ENCODE data around the gene RFX6.

The RFX6 gene

DNA sequence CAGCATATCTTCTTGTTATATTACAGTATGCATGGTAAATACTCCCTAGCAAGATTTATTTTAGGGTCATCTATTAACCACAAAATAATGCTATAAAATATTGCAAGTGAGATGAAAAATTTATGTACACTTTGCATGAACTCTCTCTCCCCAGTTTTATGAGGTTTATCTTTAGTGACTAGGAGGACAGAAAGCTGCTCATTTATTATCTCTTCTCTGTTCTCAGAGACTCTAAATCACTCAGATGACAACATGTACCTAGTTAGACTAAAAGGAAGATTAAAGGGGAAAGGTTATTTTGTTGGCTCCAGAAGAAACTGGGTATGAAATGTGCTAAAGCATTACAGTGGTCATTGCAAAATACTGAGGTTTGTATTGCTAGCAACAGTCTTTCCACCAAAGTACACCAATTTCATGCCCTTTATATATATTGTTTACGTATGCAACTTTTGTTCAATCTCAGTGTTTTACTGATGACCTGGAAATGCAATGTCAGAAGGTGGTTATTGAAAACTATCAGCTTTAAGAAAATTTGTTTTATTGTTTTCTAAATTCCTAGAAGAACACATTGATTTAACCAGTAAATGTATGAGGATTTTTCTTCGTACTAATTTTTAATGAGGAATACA, 11.8 kb downstream of the RFX6 start:
- FAIRE-seq: no peak
- no peak for DNase-seq (ENCODE audit: low spot score)

DNA sequence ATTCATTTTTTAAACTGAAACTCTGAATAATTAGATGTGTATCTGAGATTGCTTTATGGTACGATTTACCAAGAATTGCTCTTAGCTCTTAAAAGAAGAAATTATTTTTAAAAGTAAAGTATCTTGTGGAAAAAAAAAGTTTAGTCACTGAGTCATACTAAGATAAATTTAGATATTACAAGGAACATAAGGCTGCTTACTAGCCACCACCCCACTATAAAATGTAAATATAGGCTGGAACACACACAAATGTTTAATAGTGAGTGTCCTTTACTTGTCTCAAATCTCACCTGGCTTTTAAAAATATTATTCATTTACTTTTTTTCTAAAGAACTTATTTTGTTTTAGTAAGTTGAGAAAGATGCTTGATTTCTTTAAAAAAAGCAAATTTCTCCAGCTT, 17.6 kb downstream of the RFX6 start:
- FAIRE-seq (no peak), DNase-seq (ENCODE audit: low spot score) (no peak)

DNA sequence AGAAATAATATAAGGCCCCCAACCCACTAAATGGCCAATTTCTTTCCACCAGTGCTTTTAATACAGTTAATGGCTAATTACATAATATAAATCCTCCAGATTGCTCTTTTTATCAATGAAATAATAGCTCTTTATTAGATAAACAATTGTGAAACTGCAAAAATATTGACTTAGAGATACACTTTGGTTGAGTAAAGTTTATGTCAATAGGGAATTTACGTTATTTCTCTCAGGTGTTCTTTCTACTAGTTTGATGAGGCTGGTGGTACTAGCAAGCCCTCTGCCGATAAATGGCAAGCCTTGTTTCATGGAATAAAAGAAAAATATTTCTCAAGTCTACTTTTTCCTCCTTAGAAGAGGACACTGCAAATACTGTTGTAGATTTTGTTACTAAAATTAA, 18.9 kb downstream of the RFX6 start:
- FAIRE-seq: no peak
- no peak for DNase-seq (ENCODE audit: low spot score)

DNA sequence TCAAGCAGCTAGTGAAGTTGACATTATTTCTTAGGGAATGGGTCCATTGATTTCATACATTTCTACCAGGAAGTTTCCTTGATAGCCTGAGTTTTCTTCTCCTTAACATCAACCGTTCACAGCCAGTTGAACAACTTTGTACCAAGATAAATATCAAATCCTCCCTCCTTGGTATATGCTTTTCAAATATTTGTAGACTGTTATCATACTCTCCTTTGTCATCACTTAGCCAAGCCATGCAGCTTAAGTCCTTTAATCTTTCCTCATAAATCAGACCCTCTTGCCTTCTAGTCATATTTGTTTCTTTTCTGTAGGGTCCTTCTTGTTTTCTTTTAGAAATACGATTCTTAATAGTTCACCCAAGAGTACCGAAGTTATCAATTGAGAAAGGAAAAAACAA, 25.6 kb downstream of the RFX6 start:
- no peak for DNase-seq (ENCODE audit: low spot score)
- no peak for FAIRE-seq

DNA sequence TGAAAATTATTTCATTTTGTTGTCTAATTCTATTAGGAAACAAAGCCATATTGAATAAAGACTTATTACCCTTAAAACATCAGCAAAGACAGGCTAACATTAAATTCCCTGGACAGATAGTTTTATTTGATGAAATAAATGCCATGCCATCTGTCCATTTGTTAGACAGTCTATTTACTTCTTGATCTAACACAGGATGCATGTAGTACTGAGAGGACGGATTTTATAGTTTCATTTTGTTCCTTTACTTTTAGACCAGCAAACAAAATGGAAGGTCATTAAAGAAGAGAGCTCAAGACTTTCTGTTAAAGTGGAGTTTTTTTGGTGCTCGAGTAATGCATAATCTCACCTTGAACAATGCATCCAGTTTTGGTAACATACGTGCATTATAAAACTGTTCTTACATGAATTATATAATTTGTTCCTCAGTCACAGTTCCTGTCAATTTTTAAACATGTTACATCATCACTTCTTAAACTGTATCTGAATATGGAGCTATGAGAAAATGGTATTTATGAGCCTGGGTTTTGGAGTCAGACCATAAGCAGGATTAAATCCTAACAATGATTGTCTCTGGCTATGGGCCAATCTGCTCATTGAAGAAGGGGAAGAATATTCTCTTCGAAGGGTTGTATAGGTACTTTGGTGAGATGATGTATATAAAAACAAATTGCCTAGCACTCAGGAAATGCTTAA, 46.0 kb downstream of the RFX6 start:
- FAIRE-seq (no peak), DNase-seq (ENCODE audit: low spot score) (no peak)

- FAIRE-seq (no peak), DNase-seq (ENCODE audit: low spot score) (no peak)
Observed at GRCh38 chr6:116924245-116924644, 47.2 kb downstream of the RFX6 start.

- FAIRE-seq (no peak), DNase-seq (ENCODE audit: low spot score) (no peak)
Observed at GRCh38 chr6:116925088-116925794, 48.2 kb downstream of the RFX6 start.

DNA sequence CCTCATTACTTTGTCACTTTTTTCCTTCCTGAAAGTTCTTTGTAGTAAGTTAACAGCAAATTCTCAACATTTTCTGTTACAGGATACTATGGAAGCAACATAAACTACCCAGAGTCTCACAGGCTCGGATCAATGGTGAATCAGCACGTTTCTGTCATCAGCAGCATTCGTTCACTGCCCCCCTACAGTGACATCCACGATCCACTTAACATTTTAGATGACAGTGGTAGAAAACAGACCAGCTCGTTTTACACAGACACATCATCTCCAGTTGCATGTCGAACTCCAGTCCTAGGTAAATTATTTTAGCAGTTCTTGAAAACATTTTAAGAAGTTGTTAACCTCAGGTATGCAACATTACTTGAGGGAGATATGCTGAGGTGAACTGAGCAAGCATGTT, 51.6 kb downstream of the RFX6 start:
- no peak for DNase-seq (ENCODE audit: low spot score)
- FAIRE-seq: no peak

- DNase-seq (ENCODE audit: low spot score): no peak
- FAIRE-seq: no peak
Observed at GRCh38 chr6:116929825-116930224, 52.8 kb downstream of the RFX6 start.

GRCh38 chr6:116931456-116931855, 54.4 kb downstream of the RFX6 start:
- DNase-seq (ENCODE audit: low spot score): no peak
- no peak for FAIRE-seq

GRCh38 chr6:116932496-116932895, 55.5 kb downstream of the RFX6 start:
- DNase-seq (ENCODE audit: low spot score): no peak
- no peak for FAIRE-seq

- no peak for DNase-seq (ENCODE audit: low spot score)
- FAIRE-seq: no peak
Observed at GRCh38 chr6:116933485-116933884, 56.4 kb downstream of the RFX6 start.

GRCh38 chr6:116938305-116938704, 61.3 kb downstream of the RFX6 start:
- no peak for FAIRE-seq
- DNase-seq (ENCODE audit: low spot score): no peak

GRCh38 chr6:116941727-116942126, 64.7 kb downstream of the RFX6 start:
- no peak for DNase-seq (ENCODE audit: low spot score)
- FAIRE-seq: no peak

GRCh38 chr6:116945809-116946208, 68.8 kb downstream of the RFX6 start:
- DNase-seq (ENCODE audit: low spot score) (peak; percentile 11), FAIRE-seq (no peak)

- no peak for DNase-seq (ENCODE audit: low spot score)
- no peak for FAIRE-seq
Observed at GRCh38 chr6:116948533-116949304, 71.7 kb downstream of the RFX6 start.

DNA sequence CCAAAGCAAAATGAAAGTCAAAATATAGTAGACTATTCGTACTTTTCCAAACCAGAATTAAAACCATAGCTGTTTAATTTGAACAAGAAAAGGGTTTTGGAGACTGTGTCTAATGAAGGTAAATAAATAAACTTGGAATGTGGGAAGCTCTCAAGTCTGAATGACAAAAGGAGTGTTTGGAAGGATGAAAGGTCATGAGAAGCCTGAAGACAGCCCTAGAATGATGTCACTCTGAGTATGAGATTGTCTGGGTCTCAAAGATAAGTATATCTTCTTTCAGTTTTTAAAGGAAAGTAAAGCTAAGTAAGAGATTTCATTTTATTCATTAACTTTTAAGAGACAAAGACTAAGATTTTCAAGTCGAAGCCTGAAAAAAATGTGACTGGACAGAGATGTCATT, 72.9 kb downstream of the RFX6 start:
- FAIRE-seq (no peak), DNase-seq (ENCODE audit: low spot score) (no peak)

DNA sequence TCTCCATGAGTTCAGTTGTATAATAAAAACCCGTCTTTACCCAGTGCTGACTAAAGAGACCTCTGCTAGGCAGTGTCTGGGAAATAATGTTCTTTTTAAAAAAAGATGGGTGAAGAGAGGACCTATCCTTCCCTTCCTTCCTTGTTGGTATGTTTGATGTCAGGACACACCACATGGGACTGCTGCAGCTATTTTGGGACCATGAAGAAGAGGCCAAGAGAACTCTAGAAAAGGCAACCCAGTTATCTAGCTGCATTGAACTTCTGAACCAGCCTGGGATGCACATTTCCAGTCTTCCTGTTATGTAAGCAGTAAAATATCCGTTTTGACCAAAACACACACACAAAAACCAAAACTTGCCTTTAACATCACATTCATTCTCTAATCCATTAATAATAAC, 77.3 kb downstream of the RFX6 start:
- no peak for DNase-seq (ENCODE audit: low spot score)
- FAIRE-seq: no peak

- FAIRE-seq: no peak
- no peak for DNase-seq (ENCODE audit: low spot score)
Observed at GRCh38 chr6:116954938-116955337, 77.9 kb downstream of the RFX6 start.

DNA sequence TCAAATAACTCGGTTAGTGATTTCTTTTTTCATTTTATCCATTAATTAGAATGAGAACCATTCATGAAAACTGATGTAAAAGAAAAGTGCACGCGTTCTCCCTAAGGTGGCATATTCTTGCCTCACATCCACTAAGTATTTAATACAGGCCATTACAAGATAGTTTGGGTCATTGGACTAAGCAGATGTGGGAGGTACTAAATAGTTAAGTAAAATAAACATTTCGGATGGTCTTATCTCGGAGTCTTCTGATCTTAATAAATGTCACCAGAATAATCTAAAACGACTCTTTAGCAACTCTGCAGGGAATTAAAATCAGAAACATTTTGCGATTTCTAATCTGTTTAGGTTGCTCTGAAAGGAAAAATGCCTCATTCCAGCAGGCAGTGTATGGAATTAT, 78.7 kb downstream of the RFX6 start:
- no peak for FAIRE-seq
- DNase-seq (ENCODE audit: low spot score): no peak

GRCh38 chr6:116963972-116964371, 86.9 kb downstream of the RFX6 start:
- DNase-seq (ENCODE audit: low spot score) (no peak), FAIRE-seq (no peak)

Measured in urothelium cell line (cell line).